ENCODE measurements around the gene CDH23.

CDH23 gene

DNA sequence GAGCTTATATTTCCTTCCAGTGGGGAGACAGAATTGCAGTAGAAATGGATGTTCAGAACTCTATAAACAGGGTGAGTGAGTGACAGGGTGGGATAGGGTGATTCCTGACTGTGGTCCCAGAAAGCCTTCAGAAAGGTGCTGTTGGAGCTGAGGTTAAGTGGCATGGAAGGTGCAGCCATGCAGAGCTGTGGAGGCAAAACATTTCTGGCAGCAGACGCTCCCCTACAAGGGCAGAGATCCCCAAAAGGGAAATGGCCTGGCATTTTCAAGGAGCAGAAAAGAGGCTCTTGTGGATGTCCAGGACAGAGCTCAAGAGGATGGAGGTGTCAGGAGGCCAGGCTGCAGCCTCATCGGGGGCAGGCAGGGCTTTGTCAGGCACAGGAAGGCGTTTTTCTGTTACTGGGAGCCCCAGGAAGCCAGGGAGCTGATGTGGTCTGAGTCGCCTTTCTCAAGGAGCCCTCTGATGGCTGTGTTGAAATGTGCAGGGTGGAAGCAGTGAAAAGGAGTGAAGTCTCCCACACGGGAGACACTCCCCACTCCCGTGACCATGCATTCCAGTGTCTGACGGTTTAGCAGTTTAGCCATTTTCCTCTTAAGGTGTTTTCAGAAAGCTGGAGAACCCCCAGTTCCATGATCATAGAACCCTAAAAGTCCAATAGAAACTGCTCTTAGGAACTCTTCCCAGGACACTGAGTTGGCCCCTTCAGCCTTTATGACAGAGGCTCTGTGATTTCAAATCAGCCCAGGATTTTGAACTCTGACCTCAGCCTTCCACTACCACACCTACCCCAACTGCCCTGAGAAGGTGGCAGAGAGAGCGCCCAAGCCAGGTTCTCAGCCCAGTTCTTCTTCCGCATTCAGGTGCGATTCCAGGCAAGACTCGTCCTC lies 226.6 kb downstream of the CDH23 start:
- no peak for DNase-seq (ENCODE audit: low read depth)

DNA sequence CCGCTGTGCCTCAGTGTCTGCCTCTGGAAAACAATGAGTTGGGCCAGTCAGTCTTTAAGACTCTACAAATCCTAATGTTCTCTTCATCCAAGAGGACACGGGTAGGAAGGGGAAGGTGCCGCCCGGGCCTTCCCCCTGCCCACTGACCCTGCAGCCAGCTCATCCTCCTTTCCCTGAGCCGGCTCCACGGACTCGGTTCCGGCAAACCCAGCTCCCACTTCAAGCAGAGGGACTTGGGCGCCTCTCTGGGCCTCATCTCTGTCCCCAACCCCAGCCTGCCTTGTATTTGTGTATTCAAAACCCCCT lies 227.2 kb downstream of the CDH23 start:
- DNase-seq (ENCODE audit: low read depth) = no peak

DNA sequence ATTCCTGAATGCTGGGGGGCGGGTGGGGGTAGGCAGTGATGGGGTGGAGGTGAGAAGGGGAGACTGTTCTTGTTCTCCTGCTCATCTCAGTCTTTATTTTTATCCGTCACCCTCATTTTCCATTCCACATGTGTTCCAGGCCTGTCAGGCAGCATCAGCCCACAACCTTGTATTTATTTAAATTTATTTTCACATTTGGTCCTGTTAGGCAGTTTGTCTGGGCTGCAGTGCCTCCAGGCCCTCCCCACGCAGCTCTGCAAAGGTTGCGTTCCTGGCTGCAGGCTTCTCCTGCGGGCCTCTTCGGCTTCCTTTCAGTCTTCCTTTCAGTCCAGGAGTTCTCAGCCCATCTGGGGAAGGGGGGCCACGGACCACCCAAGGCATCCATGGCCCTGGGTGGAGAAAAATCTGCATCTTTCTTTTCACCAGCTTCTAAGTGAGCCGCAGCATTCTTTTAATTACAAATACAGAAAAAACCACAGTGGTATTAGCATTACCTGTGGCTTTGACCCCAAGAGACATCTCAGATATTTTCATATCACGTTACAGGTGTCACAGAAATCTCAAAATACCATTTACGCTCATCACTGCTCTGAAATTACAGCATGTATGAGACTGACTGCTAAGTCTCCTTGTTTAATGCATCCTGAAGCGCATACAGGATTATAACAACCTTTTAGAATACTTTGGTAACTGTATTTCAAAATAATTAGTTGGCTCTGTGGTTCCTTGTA lies 228.9 kb downstream of the CDH23 start:
- DNase-seq (ENCODE audit: low read depth) = no peak

DNA sequence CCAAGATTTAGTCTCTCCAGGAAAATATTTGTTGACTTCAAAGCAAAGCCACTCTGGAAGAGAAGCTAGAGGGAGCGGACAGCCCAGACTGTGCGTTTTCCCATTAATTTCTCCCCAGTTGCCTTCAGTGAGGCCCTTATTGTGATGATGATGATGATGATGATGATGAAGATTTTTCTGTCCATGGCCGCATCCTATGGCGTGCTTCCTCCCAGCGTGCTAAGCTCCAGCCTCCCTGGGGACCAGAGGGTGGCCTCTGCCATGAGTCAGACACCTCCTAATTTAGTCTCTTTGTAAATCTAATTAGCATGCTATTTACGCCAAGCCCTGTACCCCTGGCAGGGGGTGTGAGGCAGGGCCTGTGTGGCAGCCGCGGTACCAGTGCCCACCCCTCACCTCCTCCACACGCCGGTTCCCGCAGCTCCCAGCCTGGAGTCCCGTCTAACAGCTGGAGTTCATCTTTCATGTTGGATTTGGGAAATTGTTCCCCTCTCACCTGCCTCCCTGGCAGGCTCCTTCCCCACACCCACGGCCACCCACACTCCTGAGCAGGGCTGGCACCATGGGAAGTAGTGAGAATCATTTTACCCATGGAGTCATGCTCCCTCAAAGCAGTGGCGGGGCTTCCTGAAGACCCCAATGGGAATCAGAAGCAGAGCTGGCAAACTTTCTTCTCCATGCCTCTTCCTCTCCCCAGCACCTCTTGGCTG lies 230.7 kb downstream of the CDH23 start:
- no peak for DNase-seq (ENCODE audit: low read depth)

DNA sequence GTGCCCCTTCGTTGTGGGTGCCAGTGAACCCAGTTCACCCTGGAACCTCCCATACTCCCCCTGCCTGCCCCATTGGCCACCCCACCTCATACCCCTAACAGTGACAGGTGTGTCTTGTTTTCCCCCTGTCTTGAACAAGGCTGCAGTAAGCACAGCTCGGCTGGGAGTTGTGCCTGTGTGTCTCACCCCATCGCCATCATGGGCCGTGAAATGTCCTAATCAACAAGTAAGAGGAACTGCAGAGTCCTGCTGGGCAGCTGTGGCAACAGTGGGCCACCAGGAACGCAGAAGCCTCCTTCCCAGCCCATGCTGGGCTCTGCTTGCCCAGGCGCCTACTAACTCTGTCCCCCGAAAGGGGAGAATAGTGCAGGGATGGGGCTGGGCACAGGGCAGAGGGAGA lies 231.2 kb downstream of the CDH23 start:
- DNase-seq (ENCODE audit: low read depth) = no peak

DNA sequence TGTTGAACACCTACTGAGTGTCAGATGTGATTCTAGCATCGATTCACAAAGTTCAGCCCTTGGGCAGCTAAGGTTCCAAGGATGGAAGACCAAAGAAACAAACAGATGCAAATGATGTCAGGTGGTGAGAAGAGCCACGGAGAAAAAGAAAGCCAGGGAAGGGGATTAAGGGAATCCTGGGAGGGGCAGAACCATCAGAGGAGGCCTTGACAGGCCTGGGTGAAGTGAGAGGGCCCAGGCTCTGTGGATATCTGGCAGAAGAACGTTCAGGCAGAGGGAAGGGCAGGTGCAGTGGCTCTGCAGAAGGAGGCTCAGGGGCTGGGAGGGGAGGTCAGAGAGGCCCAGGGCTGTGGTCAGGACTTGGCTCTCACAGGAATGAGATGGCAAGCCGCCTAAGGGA lies 232.4 kb downstream of the CDH23 start:
- no peak for DNase-seq (ENCODE audit: low read depth)

DNA sequence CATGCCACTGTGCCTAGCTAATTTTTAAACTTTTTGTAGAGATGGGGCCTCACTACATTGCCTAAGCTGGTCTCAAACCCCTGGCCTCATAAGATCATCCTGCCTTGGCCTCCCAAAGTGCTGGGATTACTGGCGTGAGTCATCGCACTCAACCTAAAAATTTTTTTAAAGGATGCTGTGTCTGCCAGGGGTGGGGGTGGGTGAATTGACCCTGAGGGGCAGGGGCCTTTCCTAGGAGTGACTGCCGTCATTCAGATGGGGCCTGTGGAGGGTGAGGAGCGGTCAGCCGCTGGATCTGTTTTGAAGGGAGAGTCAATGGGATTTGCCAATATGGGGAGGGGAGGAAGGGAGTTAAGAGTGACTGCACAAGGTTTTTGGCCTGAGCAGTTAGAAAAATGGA lies 233.4 kb downstream of the CDH23 start:
- DNase-seq (ENCODE audit: low read depth) = no peak

DNA sequence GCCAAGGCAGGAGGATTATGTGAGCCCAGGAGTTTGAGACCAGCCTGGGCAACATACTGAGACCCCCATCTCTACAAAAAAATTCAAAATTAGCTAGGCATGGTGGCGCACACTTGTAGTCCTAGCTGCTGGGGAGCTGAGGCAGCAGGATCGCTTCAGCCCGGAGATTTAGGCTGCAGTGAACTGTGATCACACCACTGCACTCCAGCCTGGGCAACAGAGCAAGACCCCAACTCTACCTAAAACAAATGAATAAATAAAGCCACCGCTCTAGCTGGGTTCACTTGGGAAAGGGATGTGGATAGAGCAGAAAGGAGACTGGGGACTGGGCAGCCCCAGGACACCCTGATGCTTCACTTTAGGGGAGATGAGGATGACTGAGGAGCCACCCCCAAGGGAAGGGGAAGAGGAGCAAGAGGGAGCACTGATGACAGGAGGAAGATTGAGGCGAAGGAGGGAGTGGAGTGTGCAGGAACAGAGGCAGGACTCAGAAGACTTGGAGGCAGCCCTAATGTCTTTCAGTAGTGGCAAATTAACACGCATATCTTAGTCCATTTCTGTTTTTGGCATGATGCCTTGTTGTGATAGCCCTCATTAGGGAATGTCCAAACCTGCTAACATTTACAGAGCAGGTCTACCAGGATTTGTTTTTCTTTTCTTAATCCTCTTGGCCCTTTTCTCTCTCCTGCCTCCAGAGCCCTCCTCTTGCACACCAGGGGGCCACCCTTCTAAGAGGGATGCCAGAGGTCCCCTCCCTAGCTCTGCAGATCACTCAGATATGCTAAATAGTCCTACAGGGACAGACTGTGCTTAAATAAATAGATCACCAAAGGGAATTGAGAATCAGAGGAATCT lies 234.5 kb downstream of the CDH23 start:
- no peak for DNase-seq (ENCODE audit: low read depth)

DNA sequence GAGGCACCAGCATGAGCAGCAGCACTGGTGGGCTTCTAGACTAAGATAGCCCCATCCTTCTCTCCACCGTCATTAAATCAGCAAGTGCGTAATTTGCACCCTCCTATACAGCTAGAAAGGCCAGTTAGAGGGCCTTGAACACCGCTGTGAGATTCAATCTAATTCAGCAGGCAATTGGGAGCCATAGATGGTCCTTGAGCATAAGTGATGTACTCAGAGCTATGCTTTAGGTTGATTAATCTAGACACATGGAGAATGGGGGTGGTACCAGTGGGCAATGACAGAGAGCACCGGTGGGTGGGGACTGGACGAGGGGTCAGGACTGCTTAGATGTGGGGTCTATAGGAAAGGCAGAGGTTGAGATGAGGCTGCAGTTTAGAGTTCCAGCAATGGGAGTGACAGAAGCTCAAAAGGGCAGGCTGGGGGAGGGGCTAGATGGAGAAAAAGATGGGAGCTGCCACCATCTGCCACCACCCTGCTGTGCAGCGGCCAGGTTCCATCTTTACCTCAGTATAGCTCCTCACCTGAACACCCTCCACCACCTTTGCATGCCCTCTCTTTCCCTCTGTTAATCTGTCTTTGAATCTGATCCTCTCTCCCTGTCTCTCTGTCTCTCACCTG lies 235.6 kb downstream of the CDH23 start:
- DNase-seq (ENCODE audit: low read depth) = no peak

DNA sequence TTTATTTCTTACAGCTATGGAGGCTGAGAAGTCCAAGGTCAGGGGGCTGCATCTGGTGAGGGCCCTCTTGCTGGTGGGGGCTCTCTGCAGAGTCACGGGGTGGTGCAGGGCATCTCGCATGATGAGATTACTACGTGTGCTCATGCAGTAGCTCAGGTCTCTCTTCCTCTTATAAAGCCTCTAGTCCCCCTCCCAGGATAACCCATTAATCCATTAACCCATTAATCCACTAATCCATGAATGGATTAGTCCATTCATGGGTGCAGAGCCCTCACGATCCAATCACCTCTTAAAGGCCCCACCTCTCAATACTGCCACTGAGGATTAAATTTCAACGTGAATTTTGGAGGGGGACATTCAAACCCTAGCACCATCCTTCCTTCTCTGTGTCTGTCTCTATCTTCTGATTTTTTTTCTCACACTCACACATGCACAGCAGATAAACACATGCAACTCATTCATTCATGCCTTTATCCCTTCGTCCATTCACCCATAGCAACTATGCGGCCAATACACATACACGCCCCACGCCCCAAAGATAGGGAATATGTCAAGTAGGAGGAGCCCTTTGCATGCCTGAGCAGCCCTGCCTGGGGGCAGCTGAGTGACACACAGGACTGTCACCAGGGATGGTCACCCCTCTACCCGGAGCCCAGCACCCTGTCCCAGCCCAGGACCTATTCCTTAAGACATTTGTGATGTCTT lies 236.3 kb downstream of the CDH23 start:
- no peak for DNase-seq (ENCODE audit: low read depth)

DNA sequence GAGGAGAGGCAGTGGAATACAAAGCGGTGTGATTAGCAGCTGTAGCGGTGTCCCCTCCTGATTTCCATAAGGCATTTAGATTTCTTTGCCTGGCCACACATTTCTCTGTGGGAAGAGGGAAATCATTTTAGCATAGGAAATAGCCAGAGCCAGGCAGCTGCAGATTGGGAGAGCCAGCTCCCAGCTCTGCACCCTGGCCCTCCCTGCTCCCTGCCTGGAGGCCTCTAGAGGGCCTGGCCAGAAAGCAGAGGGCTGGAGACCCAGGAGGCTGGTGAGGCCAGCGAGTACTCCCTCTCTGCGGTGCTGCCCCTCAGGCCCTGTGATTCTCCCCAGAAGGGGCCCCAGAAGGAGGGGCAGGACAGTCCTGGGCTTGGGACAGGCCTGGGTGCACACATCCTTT lies 237.2 kb downstream of the CDH23 start:
- no peak for DNase-seq (ENCODE audit: low read depth)

DNA sequence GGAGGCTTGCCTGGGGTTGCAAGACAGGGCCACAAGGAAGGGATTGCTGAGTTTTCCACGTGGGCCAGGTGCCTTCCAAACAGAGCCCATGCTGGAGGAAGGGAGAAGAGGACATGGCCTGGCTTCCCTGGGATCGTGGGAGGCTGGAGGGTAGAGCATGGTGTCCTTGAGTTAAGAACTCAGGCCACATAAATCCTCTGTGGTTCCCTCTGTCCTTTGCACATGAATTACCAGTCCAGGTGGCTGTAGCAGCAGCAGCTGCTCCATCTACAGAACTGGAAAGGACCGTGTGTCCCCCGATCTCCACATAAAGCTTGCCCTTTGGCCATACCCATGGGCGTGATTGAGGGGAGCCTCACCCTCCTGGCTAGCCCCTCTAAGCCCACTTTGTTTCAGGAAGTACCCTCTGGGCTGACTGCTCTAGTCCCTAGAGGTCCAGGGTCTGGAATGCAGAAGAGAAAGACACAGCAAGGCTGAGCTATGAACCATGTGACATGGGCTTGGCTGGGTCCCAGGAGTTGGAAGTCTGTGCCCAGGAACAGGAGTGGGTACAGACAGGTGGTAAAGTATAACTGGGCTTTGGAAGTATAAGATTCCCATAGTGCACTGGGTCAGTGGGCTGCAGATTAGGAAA lies 237.9 kb downstream of the CDH23 start:
- DNase-seq (ENCODE audit: low read depth) = no peak

DNA sequence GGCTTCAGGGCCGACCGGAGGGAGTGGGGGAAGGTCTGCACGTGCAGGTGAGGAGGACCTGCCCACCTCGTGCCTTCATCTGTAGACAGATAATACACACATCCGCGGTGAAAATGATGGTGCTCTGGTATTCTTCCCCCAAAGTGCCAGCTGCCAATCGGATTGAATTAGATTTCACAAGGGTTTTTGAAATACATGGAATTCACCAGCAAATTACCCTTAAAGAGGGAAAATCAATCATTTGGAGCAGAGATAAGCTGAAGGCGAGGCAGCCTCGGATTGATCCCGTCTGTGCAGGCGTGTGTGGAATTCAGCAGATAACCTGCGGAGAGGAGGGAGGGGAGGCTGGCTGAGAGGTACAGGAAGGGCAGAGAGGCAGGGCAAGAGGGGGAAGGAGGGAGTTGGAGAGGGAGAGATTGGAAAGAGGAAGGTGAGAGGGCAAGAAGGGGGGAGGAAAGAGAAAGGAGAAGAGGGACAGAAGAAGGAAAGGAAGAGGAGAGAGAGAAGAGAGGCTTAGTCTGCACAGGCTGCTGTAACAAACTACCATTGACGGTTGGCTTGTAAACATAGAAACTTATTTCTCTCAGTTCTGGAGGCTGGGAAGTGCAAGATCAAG lies 238.6 kb downstream of the CDH23 start:
- DNase-seq (ENCODE audit: low read depth) = no peak

DNA sequence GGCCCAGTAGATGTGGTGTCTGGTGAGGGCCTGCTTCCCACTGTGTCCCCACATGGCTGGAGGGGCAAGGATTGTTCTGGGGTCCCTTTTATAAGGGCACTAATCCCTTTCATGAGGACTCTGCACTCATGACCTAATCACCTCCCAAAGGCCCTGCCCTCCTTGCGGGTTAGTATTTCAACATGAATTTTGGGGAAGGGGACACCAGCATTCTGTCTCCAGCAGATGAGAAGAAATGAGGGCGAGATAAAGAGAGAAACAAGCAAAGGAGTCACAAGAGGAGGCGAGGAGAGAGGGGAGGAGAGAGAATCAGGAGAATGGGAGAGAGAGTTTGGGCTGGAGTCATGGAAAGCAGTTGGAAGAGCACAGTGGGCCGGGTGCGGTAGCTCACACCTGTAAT lies 239.1 kb downstream of the CDH23 start:
- DNase-seq (ENCODE audit: low read depth) = no peak

DNA sequence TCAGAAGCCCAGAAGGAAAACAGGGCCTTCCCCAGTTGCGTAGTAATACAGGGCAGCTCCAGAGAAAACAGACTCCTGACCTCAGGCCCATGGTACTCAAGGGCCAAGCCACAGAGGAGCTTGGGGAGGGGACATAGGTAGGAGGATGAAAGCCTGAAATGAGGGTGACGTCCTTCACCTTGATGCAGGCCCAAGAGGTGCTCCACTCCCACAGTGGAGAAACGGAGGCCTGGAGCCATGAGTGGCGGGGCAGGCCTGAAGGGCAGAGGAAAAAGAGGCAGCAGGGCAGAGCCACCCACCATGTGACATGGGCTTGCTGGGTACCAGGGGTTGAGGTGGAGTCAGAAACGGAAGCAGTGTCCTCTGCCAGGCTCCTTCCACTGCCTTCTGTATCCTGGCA lies 239.9 kb downstream of the CDH23 start:
- DNase-seq (ENCODE audit: low read depth) = no peak

DNA sequence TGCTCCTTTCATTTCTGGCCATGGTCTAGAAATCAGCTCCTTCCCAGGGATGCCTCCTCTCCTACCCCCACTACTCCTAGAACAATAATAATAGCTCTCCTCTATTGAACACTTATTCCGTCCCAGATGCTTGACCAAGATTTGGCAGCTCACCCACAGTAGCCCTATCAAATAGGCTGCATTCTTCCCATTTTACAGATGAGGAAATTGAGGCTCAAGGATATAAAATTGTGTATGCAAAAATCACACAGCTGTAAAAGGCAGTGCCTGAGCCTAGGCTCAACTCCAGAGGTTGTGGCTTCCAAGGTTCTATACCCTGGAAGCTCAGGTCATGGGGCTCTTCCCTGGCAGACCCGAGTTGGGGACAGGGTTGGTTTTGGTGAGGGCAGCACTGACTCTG lies 240.6 kb downstream of the CDH23 start:
- no peak for DNase-seq (ENCODE audit: low read depth)

DNA sequence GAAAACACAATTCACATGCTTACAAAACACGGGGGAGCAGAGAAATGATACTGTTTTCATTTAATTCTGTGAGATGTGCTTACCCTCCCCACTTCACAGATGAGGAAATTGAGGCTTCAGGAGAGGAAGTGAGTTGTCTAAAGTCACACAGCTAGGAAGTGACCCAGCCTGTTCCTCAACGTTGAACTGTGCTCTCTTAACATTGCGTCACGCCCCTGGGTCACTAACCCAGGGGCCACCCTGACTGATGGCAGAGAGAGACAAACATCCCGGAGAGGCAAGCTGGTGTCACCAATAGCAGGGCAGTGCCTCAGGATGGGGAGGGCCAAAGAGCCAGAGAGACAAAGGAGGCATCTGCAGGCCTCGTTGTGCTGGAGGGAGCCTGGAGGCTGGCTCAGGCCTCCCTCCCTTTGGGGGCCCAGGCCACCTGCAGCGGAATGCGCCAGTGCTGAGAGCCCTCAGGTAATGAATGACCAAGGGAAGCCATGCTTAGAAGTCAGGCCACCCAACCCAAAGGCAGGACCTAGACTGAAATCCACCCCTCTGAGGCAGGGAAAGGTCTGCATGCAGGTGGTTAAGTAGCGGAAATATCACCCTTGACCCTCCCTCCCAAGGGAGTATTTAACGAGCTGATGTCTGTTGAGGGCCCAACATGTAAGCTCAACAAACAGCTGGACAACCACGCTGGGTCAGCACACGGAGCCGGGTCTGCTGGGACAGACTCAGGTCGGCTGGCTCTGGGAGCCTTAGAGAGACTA lies 241.5 kb downstream of the CDH23 start:
- no peak for DNase-seq (ENCODE audit: low read depth)

DNA sequence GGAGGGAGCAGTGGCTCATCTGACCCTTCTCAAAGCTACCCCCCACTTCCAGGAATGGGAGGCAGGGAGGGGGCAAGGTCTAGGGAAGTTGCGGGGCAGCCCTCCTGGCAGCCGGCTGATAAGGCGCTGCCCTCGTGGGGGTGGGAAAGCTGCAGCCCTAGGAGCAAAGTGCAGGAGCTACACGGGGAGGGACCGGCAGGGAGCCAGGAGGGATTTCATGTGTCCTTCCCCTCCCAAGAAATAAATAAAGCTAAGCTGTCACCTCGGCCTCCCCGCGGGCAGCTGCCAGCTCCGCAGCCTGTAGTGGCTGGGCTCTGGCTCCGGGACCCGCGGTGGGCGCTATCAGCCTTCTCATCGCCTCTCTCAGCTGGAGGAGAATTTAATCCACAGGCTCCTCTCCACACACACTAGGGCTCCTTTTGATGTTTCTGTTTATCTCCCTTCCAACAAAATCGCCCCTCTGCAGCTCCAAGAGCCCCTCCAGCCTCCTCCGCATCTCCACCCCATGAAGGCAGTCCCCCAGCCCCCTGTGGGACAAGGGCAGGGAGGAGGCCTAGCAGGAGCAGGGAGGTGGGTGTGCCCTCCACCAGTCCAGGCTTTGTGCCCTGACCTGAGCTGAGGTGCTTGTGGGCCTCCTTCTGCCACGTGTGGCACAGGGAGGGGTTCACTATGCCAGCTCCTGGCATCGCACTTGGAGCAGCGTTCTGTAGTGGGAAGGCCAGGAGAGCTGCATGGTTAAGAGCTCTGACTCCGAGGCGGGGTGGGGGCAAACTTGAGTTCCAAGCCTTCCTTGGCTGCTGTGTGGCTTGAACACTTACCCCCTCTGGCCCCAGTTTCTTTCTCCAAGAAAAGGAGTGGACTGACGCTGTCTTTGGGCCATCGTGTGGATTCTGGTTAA lies 242.4 kb downstream of the CDH23 start:
- no peak for DNase-seq (ENCODE audit: low read depth)

All from stimulated activated CD8-positive, alpha-beta memory T cell treated with anti-CD3 and anti-CD28 coated beads, Interleukin-12 subunit alpha, Interleukin-12 subunit beta, amount 100 ng/mL, for 1 hour (primary cell).